ENCODE measurements around the gene PLOD3.
A peak's percentile ranks its signal among the peaks of the same experiment; 100 is the strongest.

PLOD3 gene

GRCh38 chr7:101177644-101178043 lies 39.7 kb downstream of the PLOD3 start:
- no peak for DNase-seq

- no peak for DNase-seq
Observed at GRCh38 chr7:101175664-101176063, 41.7 kb downstream of the PLOD3 start.

- no peak for DNase-seq
Observed at GRCh38 chr7:101174322-101174854, 43.0 kb downstream of the PLOD3 start.

GRCh38 chr7:101173752-101174244 lies 43.6 kb downstream of the PLOD3 start:
- DNase-seq = peak; percentile 43 to 58

GRCh38 chr7:101172854-101173751 lies 44.3 kb downstream of the PLOD3 start:
- DNase-seq = no peak

GRCh38 chr7:101172005-101172853 lies 45.2 kb downstream of the PLOD3 start:
- DNase-seq = no peak

- DNase-seq = no peak
Observed at GRCh38 chr7:101171442-101171837, 45.9 kb downstream of the PLOD3 start.

GRCh38 chr7:101170617-101171441 lies 46.6 kb downstream of the PLOD3 start:
- no peak for DNase-seq

- peak; percentile 77 to 86 for DNase-seq
Observed at GRCh38 chr7:101169838-101170551, 47.4 kb downstream of the PLOD3 start.

GRCh38 chr7:101169110-101169837 lies 48.1 kb downstream of the PLOD3 start:
- no peak for DNase-seq

GRCh38 chr7:101168412-101169049 lies 48.9 kb downstream of the PLOD3 start:
- peak in 1 of 2 donors; percentile 37 for DNase-seq

- DNase-seq = no peak
Observed at GRCh38 chr7:101167645-101168411, 49.6 kb downstream of the PLOD3 start.

- no peak for DNase-seq
Observed at GRCh38 chr7:101166909-101167644, 50.3 kb downstream of the PLOD3 start.

- DNase-seq = no peak
Observed at GRCh38 chr7:101166648-101166908, 50.8 kb downstream of the PLOD3 start.

GRCh38 chr7:101165958-101166647 lies 51.3 kb downstream of the PLOD3 start:
- DNase-seq = no peak

- DNase-seq = peak; percentile 87 to 90
Observed at GRCh38 chr7:101165075-101165957, 52.1 kb downstream of the PLOD3 start, which contains the start of gene VGF. VGF (minus strand) TSS chr7:101165569; CDS start chr7:101164843, 726 bp downstream.
